Activated gamma-delta T cell treated with anti-CD3 and anti-CD28 coated beads, Interleukin-2, amount 50 U/mL, for 16 hours (primary cell): ENCODE data around the gene BPIFB1.

Source experiments
- DNase-seq: peaks from one replicate; pipeline ENCODE4 v3.0.0-alpha.2; 2020; ENCODE audit warnings: low read depth

BPIFB1 gene

GRCh38 chr20:33272155-33272873 is 10.7 kb upstream of the BPIFB1 start:
- DNase-seq: no peak

GRCh38 chr20:33273117-33273851 is 9.7 kb upstream of the BPIFB1 start:
- DNase-seq: no peak

- DNase-seq: no peak
These were observed 7.8 kb upstream of the BPIFB1 start for GRCh38 chr20:33275215-33275614.

- DNase-seq: no peak
These were observed 7.1 kb upstream of the BPIFB1 start for GRCh38 chr20:33275871-33276270.

DNA sequence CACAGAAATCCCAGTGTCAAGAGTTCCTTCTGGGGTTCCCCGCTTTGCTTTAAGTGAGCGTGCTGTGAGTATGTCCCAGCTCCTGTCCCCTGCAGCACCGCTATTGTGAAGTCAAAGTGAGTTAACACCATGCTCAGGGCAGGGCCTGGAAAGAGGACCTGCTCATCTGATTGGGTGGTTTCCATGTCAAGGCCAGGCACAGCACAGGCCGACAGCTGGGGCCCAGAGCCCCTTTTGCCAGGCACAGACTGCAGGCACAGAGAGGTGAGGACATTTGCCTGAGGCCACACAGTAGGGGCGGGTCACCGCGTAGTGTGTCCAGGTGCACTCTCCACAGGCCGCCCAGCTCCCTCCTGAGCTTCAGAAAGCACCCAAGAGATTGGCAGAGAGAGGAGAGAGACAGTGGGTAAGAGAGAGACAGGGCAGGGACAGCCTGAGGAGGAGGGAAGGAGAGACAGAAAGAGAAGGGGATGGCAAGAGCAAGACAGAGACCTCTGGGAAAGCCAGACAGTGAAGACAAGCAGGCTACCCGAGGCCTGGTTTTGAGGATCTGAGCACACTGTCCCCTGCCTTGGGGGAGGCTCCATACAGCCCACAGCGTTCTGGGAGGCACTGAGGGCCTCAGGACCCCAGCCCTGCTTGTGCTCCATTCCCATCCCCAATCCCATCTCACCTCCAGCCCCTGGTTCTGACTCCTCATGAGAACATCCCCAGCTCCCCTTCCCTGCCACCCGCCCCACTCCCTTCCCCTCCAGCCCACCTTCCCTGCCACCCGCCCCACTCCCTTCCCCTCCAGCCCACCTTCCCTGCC is 6.5 kb upstream of the BPIFB1 start:
- no peak for DNase-seq

GRCh38 chr20:33277471-33278441 is 5.3 kb upstream of the BPIFB1 start:
- DNase-seq: no peak

- no peak for DNase-seq
These were observed 4.3 kb upstream of the BPIFB1 start for GRCh38 chr20:33278700-33279099.

GRCh38 chr20:33279261-33279910 is 3.6 kb upstream of the BPIFB1 start:
- DNase-seq: no peak

- DNase-seq: no peak
These were observed 2.9 kb upstream of the BPIFB1 start for GRCh38 chr20:33280000-33280680.

DNA sequence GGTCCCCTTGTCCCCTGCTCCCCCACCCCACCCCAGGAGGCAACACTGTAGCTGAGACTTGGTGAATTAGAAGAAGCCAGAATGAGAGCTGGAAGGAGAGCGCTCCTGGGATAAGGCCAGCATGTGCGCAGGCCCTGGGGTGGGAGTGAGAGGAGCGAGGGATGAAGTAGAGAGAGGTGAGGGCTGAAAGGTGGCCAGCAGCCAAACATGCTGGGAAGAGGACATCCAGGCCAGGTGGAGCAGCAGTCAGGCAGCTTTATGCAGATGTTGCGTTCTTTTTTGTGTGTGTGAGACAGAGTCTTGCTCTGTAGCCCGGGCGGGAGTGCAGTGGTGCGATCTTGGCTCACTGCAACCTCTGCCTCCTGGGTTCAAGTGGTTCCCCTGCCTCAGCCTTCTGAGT is 2.2 kb upstream of the BPIFB1 start:
- no peak for DNase-seq

DNA sequence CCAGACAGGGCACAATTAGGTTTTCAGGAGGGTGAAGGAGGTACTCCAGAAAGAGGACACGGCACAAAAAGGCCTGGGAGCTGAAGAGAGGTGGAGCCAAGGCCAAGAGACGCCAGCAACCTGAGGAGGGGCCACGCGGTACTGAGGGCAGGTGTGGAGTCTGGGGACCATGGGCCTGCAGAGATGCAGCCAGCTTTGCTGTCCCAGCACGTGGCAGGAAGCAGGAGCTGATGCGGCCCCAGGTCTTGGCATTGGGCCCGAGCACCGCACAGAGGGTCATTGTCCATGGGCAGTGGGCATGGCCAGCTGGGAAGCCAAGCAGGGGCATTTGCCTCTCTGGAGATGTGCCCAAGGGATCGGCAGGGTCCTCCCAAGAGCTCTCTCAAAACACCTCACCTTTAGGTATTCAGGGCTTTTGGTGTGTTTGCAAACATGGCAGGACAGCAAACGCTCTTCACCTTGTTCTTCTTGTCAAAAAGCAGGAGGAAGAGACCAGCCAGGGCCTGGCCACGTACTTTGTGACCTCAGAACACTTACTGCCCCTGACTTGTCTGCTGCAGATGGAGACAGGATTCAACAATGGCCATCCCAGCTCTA is 1.4 kb upstream of the BPIFB1 start:
- no peak for DNase-seq

DNA sequence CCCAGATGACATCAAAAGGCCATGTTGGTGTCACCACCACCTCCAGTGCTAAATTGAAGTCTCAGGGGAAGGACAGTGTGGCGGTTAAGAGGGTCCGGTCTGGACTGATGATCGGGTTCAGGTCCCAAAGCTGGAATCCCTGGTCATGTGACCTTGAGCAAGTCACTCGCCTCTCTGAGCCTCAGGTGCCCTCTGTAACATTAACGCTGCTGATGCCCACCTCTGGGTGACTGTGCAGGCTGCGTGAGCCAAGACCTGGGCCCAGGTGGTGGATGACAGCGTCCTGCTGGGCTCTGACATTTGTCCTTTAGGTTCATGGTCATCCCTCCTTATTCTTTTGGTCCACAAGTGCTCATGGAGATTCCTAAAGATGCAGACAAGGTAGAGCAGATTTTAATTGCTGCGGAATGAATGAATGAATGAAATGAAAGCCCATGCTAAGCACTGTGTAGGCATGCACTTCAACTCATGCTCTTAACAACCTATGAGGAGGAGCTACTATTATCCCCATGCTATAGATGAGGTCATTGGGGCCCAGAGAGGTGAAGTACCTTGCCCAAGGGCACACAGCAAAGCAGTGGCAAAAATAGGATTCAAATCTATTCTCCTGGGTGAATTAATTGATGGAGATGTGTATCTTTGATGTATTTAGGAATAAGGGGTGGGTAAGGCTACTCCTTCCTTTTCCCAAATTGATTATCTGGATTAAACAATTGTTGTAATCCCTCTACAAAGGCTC is 649 bp upstream of the BPIFB1 start:
- DNase-seq: no peak

DNA sequence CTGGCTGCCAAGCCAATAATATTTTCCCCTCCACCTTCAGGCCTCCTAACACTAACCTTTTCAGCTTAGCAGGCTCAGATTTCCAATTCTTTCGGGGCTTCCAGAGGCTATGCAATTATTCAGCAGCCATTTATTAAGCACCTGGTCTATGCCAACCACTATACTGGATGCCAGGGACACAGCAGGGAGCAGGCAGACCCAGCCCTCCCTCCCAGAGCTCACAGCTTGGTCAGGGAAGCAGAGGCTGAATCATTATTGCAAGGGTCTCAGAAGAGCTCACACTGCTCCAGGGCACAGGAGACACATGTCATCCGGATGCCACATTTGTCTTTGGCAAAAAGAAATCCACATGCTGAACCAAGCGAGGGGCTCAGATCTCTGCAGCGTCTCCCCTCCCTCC is 1.3 kb downstream of the BPIFB1 start:
- no peak for DNase-seq

DNA sequence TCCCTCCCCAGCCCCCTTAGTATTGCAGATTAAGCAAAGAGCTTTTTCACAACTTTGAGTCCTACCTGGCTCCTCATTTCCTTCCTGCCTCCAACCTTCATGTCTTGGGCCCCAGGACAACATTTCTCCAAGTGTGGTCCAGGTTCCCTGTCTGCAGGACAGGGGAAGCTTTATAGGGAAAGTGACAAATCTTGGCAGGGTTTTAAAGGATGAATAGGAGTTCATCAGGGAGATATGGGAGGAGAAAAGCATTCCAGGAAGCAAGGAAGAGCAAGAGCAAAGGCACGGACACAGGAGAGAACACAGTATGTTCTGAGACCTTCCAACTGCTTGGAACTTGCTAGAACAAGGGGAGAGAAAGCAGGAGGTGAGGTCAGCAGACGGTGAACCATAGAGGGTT is 1.9 kb downstream of the BPIFB1 start:
- DNase-seq: no peak

DNA sequence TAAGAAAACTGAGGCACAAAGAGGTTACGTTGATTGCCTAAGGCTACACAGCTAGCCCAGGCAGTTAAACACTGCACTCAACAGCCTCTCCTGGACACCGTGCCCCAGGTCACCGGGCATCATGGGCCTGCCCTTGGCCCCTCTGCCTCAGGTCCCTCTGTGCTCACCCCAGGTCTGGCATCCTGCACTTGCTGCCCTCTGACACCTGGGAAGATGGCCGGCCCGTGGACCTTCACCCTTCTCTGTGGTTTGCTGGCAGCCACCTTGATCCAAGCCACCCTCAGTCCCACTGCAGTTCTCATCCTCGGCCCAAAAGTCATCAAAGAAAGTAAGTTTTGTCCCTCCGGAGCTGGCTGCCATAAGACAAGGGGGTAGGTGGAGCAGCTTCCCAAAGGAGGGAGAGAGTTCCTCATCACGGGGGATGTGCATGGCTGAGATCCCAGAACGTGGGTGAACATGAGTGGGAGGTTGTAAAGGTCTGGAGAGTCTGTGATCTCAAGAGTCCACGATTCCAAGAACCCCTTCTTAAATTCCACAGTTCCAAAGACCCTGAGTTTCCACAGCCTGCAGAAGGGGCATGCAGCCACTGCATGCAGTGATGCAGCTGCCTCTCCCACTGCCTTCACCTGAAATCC is 3.0 kb downstream of the BPIFB1 start:
- DNase-seq: no peak

- DNase-seq: no peak
These were observed 4.9 kb downstream of the BPIFB1 start for GRCh38 chr20:33287884-33288283.

GRCh38 chr20:33290852-33291251 is 7.8 kb downstream of the BPIFB1 start:
- DNase-seq: no peak

- DNase-seq: no peak
These were observed 8.4 kb downstream of the BPIFB1 start for GRCh38 chr20:33291416-33291815.

- peak; percentile 49 for DNase-seq
These were observed 8.9 kb downstream of the BPIFB1 start for GRCh38 chr20:33291830-33292355.
